ENCODE results near the gene UTS2R.

DNA sequence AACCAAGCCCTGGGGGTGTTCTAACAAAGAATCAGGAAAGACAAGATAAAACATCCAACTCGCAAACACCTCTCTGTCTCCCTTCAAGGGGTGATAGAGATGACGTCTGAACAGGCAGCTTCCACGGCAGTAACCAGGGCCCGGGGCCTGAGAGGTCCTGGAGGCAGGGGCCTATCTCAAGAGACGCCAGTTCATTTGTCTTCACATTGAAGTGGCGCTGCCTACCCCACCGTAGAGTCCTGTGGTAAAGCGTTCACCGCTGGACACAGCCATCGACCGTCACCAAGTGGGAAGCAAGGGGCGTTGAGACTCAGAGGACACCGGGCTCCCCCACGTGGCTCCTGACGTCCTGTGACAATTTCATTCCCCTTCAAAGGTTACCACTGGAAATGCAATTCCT is 21.4 kb downstream of the UTS2R start:
- TF ChIP-seq ZNF274 (IDR thresholded peaks at IDR 0.05; ENCODE audit: low read depth, low read length) (no peak), YY1 (IDR thresholded peaks at IDR 0.05; ENCODE audit: insufficient read depth, insufficient read length) (no peak), SUZ12 (IDR thresholded peaks at IDR 0.05; ENCODE audit: extremely low read depth, insufficient read depth, insufficient read length) (no peak)

Data from NT2/D1 (cell line).